Measurements from ENCODE around the gene MGLL.

GRCh38 chr3:127817406-127817841 is 4.9 kb downstream of the MGLL start:
- TF ChIP-seq POLR2AphosphoS5 (IDR thresholded peaks at IDR 0.05; ENCODE audit: borderline replicate concordance, low read depth, low read length) (no peak), EZH2 (IDR thresholded peaks at IDR 0.05) (no peak)

Data from SK-N-MC (cell line).